Upper lobe of right lung (tissue), 1 donor: ENCODE data around the gene PARD3. TPM values are rescaled to one million over a fixed set of nuclear protein-coding genes. Genes with fewer than 3 reads are reported as not detected.

Experiments
- ATAC-seq: fragments of 200-7000 bp; cut with Tn5 transposase; one replicate; pipeline ENCODE4 v1.9.1; 2020; ENCODE audit warnings: mild to moderate bottlenecking, moderate library complexity
- DNase-seq: peaks from one replicate; pipeline ENCODE4 v3.0.0-alpha.2; 2020
- H3K27ac ChIP-seq: fragments of 200-600 bp; one replicate; pipeline ENCODE4 v1.8.0; 2022
- H3K27me3 ChIP-seq: fragments of 200-600 bp; one replicate; pipeline ENCODE4 v1.8.0; 2022; ENCODE audit warnings: mild to moderate bottlenecking
- H3K36me3 ChIP-seq: fragments of 200-600 bp; one replicate; pipeline ENCODE4 v1.8.0; 2022
- H3K4me1 ChIP-seq: fragments of 200-600 bp; one replicate; pipeline ENCODE4 v1.8.0; 2022
- H3K4me3 ChIP-seq: fragments of 200-600 bp; one replicate; pipeline ENCODE4 v1.8.0; 2022; ENCODE audit warnings: mild to moderate bottlenecking
- H3K9me3 ChIP-seq: fragments of 200-600 bp; one replicate; pipeline ENCODE4 v1.8.0; 2022
- CTCF ChIP-seq: fragments of 200-600 bp; IDR thresholded peaks from one replicate; pipeline ENCODE4 v1.8.0; 2022; ENCODE audit warnings: antibody characterized with exemption
- intact Hi-C: fragments of 100-400 bp; cut with DNase I; formaldehyde crosslinking; loops from one replicate; pipeline ENCODE4 v1.11.0; 2022
- total RNA-seq: library from RNA; stranded (reverse); fragmentation: NEBNext Ultra II Directional; extraction: Animal tissue kit (Norgen Biotek cat#: 25700); gene quantifications from one replicate; pipeline ENCODE4 v1.2.1, GENCODE V29; 2021
- donor health status: DM: no; HTN: yes; CAD: no; lungs with severe emphysema.

The PARD3 gene
- total RNA-seq, 1 donor from 2014 or later, result 38.5 TPM

DNA sequence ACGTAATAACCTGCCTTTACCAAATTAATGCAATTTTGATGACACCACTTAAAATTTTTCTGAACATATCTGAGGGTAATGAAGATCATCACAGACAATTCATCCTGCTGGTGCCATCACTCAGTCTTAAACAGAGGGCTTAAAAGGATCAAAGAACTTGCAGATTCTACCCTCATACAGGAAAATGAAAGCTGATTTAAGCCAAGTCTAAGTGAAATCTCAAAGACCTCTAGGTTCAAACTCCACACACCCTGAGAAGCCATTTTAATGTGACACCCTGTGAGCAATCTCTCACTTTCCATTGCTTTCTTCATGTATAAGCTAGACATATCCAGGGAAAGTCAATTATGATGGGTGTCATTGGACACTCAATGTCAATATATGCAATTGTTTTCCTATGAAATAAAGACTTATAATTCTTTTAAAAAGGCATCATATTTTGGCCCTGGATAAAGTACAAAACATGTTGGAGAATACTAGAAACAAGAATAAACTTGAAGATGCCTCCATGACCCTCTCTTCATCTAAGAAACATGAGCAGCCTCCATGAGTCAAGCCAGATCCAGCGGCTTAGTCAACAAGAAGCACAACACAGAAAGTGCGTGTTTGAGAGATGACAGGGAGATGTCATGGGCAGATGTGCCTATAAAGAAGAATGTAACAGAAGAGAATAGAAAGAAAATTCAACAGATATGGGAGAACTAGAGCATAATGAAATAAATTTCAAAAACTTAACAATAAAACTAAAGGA, 291.9 kb downstream of the PARD3 start:
- intact Hi-C loops, result no loop called here
- H3K4me3 ChIP-seq, result no peak overlapping the region

DNA sequence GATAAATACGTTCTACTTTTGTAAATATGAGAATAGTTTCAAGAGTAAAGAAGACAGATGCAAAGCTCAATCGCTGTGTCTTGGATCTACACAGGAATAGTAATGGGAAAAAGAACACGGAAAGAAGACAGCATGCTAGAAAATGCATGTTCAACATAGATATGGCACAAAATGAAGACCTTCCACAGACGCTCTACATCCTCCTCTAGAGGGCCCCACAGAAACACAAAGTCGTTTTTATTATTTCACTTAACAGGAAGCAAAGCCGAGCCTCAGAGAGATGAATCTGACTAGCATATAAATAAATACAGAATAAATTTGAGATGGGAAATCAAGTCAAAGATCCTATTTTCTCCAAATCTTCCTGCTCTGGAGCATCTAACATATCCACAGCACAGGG, 292.6 kb downstream of the PARD3 start:
- no peak for DNase-seq
- Histone ChIP-seq H3K9me3 (no peaks in the 10 kb centered on the region), H3K36me3 (no peaks in the 10 kb centered on the region), H3K27ac (no peak overlapping the region), H3K27me3 (no peaks in the 10 kb centered on the region), H3K4me3 (no peak overlapping the region), H3K4me1 (peaks cover 13% of the 10 kb centered on the region)
- ATAC-seq, result peak; percentile 43
- peak; percentile 47 for TF ChIP-seq CTCF
- intact Hi-C loops, result no loop called here

More for the DNA sequence above, 291.9 kb downstream of the PARD3 start:
- H3K4me1 ChIP-seq, result peaks cover 19% of the 10 kb centered on the region
- H3K27ac ChIP-seq, result no peak overlapping the region
- DNase-seq (no peak), ATAC-seq (no peak)
- no peaks in the 10 kb centered on the region for H3K36me3 ChIP-seq
- no peaks in the 10 kb centered on the region for H3K9me3 ChIP-seq
- no peak for TF ChIP-seq CTCF
- H3K27me3 ChIP-seq, result no peaks in the 10 kb centered on the region

GRCh38 chr10:34520510-34520909, 294.6 kb downstream of the PARD3 start:
- Histone ChIP-seq H3K36me3 (no peaks in the 10 kb centered on the region), H3K4me3 (no peak overlapping the region), H3K27me3 (no peaks in the 10 kb centered on the region), H3K4me1 (peaks cover 4% of the 10 kb centered on the region), H3K27ac (no peak overlapping the region), H3K9me3 (no peaks in the 10 kb centered on the region)
- intact Hi-C loops, result no loop called here
- DNase-seq, result no peak
- no peak for ATAC-seq
- no peak for TF ChIP-seq CTCF

DNA sequence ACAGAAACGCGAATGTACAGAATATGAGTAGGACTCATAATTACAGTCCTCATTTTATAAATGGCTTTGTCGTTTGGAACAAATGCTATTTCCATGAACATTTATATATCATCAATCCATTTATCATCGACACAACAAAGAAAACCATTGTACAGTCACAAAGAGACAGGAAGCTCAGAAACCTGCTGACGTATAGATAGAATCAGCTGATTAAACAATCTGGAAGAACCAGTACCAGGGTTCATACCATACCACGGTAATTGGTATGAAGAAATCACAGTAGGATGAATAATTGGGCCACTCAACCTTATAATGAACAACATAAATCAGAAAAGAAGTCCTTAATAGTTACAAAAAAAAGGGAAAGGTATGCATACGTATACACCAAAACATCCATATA, 295.0 kb downstream of the PARD3 start:
- Histone ChIP-seq H3K9me3 (no peaks in the 10 kb centered on the region), H3K4me3 (no peak overlapping the region), H3K4me1 (peaks cover 4% of the 10 kb centered on the region), H3K27me3 (no peaks in the 10 kb centered on the region), H3K27ac (no peak overlapping the region), H3K36me3 (no peaks in the 10 kb centered on the region)
- DNase-seq (no peak), ATAC-seq (no peak)
- intact Hi-C loops, result no loop called here
- TF ChIP-seq CTCF, result no peak

DNA sequence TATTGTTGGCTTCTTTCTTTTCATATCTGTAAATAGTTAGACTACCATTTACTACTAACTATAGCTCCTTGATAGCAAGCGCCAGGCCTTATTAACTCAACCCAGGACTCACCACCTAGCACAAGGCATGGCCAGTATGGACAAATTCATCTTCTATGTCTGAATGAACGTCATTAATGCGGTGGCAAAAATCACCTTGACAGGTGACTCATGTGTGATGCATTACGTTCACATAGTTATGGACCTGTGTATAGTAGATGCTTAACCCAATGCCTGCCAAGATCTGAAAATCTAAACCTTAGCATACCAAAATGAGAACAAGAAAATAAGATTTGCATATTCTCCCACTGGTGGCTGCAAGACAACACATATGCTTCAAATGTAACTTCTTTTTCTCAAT, 300.8 kb downstream of the PARD3 start:
- no peak overlapping the region for H3K27ac ChIP-seq
- ATAC-seq, result no peak
- no peak for TF ChIP-seq CTCF

More for the DNA sequence above, 300.8 kb downstream of the PARD3 start:
- no peak for DNase-seq
- Histone ChIP-seq H3K27me3 (no peaks in the 10 kb centered on the region), H3K9me3 (no peaks in the 10 kb centered on the region), H3K4me3 (no peak overlapping the region), H3K36me3 (no peaks in the 10 kb centered on the region), H3K4me1 (no peaks in the 10 kb centered on the region)
- intact Hi-C loops, result no loop called here
